Activated CD4-positive, alpha-beta T cell treated with anti-CD3 and anti-CD28 coated beads, Interleukin-2, amount 10 ng/mL, durations not matched to agents 24 days and 14 days (primary cell): ENCODE data around the gene ASF1A. TPM values are rescaled to one million over a fixed set of nuclear protein-coding genes. Genes with fewer than 3 reads are reported as not detected.

ENCODE experiments used
- DNase-seq: peaks from one replicate; pipeline ENCODE4 v3.0.0; 2022
- H3K27ac Mint-ChIP-seq: one replicate; pipeline ENCODE4 v1.8.0; 2022; ENCODE audit warnings: mild to moderate bottlenecking, mixed read lengths
- H3K27me3 Mint-ChIP-seq: one replicate; pipeline ENCODE4 v1.8.0; 2022; ENCODE audit warnings: mixed read lengths
- H3K36me3 Mint-ChIP-seq: one replicate; pipeline ENCODE4 v1.8.0; 2022; ENCODE audit warnings: low read depth, mild to moderate bottlenecking, mixed read lengths
- H3K4me1 Mint-ChIP-seq: one replicate; pipeline ENCODE4 v1.8.0; 2021; ENCODE audit warnings: mixed read lengths
- H3K4me3 Mint-ChIP-seq: one replicate; pipeline ENCODE4 v1.8.0; 2022; ENCODE audit warnings: mild to moderate bottlenecking, moderate library complexity, mixed read lengths
- H3K9me3 Mint-ChIP-seq: one replicate; pipeline ENCODE4 v1.8.0; 2021; ENCODE audit warnings: mixed read lengths
- intact Hi-C: fragments of 100-400 bp; cut with micrococcal nuclease; formaldehyde crosslinking; loops from one replicate; pipeline ENCODE4 v1.15.1; 2023
- total RNA-seq: library from RNA; stranded (reverse); gene quantifications from 2 replicates; pipeline ENCODE4 v1.2.3, GENCODE V29; 2022

ASF1A gene
- total RNA-seq, 1 donor from 2014 or later, result 43.2 TPM

DNA sequence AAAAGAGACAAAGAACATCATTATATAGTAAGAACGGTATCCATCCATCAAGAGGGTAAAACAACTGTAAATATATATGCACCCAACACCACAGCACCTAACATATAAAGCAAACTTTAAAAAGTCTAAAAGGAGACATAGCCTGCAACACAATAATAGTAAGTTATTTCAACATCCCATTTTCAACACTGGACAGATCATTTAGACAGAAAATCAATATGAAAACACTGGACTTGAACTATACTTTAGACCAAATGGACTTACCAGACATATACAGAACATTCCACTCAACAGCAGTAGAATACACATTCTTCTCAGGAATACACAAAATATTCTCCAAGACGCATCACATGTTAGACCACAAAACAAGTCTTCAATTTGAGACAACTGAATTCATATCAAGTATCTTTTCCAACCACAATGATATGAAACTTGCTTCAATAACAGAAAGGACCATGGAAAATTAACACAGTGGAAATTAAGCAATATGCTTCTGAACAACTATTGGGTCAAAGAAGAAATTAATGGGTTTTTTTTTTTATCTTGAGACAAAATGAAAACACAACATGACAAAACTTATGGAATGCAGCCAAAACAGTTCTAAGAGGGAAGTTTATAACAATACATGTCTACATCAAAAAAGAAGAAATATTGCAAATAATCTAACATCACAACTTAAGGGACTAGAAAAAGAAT is 23.9 kb upstream of the ASF1A start:
- no peak overlapping the region for H3K4me3 Mint-ChIP-seq
- H3K9me3 Mint-ChIP-seq, result peaks cover 14% of the 10 kb centered on the region
- H3K27me3 Mint-ChIP-seq, result no peaks in the 10 kb centered on the region
- intact Hi-C loops, result loop anchor here (1.0 to 2.0 kb wide), 2 partner anchors 23 to 26 kb away; no protein-coding TSS in a partner anchor
- peak overlapping the region; percentile 71 for H3K27ac Mint-ChIP-seq
- H3K4me1 Mint-ChIP-seq, result peaks cover 24% of the 10 kb centered on the region
- no peak for DNase-seq
- peaks cover 33% of the 10 kb centered on the region for H3K36me3 Mint-ChIP-seq

DNA sequence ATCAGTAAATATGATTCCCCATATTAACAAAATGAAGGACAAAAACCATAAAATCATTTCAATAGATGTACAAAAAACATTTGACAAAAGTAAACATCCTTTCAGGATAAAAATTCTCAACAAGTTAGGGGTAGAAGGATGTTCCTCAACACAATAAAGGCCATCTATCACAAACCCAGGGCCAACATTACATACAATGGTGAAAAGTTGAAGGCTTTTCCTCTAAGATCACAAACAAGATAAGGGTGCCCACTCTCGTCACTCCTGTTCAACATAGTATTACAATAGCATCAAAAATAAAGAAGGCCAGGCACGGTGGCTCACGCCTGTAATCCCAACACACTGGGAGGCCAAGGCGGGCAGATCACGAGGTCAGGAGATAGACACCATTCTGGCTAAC is 22.6 kb upstream of the ASF1A start:
- Mint-ChIP-seq H3K4me1 (peaks cover 25% of the 10 kb centered on the region), H3K27ac (no peak overlapping the region), H3K9me3 (peaks cover 7% of the 10 kb centered on the region), H3K4me3 (no peak overlapping the region), H3K27me3 (no peaks in the 10 kb centered on the region), H3K36me3 (peaks cover 34% of the 10 kb centered on the region)
- intact Hi-C loops, result loop anchor here (2.0 kb wide), 1 partner anchor 21 kb away; no protein-coding TSS in a partner anchor
- no peak for DNase-seq

DNA sequence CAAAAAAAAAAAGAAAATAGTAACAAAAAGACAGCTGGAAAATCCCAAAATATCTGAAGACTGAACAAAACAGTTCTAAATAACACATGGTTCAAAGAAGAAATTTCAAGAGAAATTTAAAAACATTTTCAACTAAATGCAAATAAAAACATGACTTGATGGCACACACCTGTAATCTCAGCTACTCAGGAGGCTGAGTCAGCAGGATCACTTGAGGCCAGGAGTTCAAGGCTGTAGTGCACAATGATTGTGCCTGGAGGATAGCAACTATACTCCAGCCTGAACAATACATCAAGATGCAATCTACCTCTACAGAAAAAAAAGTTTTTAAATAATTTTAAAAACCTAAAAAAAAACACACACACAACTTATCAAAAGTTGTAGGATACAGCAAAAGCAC is 21.6 kb upstream of the ASF1A start:
- Mint-ChIP-seq H3K9me3 (peaks cover 7% of the 10 kb centered on the region), H3K27me3 (no peaks in the 10 kb centered on the region), H3K36me3 (peaks cover 32% of the 10 kb centered on the region), H3K4me1 (peaks cover 25% of the 10 kb centered on the region), H3K27ac (no peak overlapping the region), H3K4me3 (no peak overlapping the region)
- no peak for DNase-seq
- intact Hi-C loops, result no loop called here

DNA sequence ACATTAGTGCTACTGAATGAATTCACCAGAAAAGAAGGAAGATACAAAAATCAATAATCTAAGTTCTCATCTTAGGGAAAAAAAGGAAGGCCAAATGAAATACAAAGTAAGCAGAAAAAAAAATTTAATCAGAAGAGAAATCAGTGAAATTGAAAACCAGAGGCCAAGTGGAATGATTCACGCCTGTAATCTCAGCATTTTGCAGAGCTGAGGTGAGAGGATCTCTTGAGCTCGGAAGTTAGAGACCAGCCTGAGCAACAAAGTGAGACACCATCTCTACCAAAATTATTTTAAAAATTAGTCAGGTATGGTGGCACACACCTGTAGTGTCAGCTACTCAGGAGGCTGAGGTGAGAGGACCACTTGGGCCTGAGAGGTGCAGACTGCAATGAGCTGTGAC is 21.2 kb upstream of the ASF1A start:
- Mint-ChIP-seq H3K4me3 (no peak overlapping the region), H3K27ac (no peak overlapping the region), H3K9me3 (peaks cover 7% of the 10 kb centered on the region), H3K36me3 (peaks cover 35% of the 10 kb centered on the region), H3K27me3 (no peaks in the 10 kb centered on the region), H3K4me1 (peaks cover 25% of the 10 kb centered on the region)
- DNase-seq, result no peak
- intact Hi-C loops, result no loop called here

DNA sequence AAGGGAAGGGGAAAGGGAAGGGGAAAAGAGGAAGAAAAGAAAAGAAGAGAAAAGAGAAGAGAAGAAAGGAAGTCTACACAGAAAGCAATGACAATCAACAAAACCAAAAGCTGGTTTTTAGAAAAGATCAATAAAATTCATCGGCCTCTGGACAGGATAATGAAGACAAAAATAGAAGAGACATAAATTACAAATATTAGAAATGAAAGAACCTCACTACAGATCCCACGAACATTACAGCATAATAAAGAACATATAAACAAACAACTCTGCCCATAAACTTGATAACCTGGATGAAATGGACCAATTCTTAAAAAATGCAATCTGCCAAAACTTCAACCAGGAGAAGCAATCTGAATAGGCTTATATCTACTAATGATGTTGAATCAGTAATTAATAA is 20.7 kb upstream of the ASF1A start:
- H3K4me3 Mint-ChIP-seq, result no peak overlapping the region
- no peak for DNase-seq
- no peaks in the 10 kb centered on the region for H3K27me3 Mint-ChIP-seq
- peaks cover 36% of the 10 kb centered on the region for H3K36me3 Mint-ChIP-seq
- H3K27ac Mint-ChIP-seq, result no peak overlapping the region
- peaks cover 7% of the 10 kb centered on the region for H3K9me3 Mint-ChIP-seq
- intact Hi-C loops, result no loop called here
- peaks cover 25% of the 10 kb centered on the region for H3K4me1 Mint-ChIP-seq

DNA sequence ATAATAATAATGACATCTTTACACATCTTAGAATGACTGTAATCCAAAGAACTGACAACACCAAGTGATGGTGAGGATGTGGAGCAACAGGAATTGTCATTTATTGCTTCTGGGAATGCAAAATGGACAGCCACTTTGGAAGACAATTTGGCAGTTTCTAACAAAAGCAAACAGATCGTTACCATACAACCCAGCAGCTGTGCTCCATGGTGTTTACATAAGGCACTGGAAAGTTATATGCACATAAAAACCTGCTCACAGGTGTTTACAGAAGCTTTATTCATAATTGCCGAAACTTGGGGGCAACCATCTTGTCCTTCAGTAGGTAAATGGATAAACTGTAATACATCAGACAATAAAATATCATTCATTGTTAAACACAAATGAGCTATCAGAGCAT is 18.3 kb upstream of the ASF1A start:
- Mint-ChIP-seq H3K9me3 (no peaks in the 10 kb centered on the region), H3K4me1 (peaks cover 13% of the 10 kb centered on the region), H3K36me3 (peaks cover 25% of the 10 kb centered on the region), H3K27me3 (no peaks in the 10 kb centered on the region), H3K4me3 (no peak overlapping the region), H3K27ac (no peak overlapping the region)
- no peak for DNase-seq
- intact Hi-C loops, result no loop called here

DNA sequence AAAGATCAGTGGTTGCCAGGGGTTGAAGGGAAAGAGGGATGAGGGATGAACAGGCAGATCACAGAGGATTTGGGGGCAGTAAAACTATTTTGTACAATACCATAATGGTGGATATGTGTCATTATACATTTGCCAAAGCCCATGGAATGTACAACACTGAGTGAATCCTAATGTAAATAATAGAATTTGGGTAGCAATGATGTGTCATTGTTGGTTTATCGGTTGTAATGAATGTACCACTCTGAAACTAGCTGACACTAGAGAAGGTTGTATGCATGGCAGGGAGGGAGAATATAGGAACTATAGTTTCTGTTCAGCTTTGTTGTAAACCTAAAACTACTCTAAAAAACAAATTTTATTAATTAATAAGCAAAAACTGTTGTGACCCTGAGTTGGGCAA is 17.8 kb upstream of the ASF1A start:
- no peaks in the 10 kb centered on the region for H3K27me3 Mint-ChIP-seq
- no peak for DNase-seq
- H3K4me1 Mint-ChIP-seq, result peaks cover 15% of the 10 kb centered on the region
- no peak overlapping the region for H3K4me3 Mint-ChIP-seq
- no peaks in the 10 kb centered on the region for H3K9me3 Mint-ChIP-seq
- H3K36me3 Mint-ChIP-seq, result peaks cover 21% of the 10 kb centered on the region
- intact Hi-C loops, result no loop called here
- no peak overlapping the region for H3K27ac Mint-ChIP-seq

DNA sequence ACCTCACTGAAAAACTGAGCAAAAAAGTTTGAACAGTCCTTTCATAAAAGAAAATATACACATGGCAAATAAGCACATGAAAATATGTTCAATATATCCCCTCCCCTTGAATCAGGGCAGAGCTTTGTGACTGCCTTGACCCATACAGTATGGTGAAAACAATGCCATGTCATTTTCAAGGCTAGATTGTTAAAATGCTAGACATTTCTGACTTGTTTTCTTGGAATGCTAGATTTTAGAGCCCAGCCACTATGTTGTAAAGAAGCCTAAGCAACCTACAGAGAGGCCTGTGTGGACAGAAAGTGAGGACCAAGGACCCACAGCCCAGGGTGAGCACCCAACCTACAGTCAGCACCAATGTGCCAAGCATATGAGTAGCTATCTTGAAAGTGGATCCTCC is 17.1 kb upstream of the ASF1A start:
- H3K27me3 Mint-ChIP-seq, result no peaks in the 10 kb centered on the region
- peaks cover 18% of the 10 kb centered on the region for H3K36me3 Mint-ChIP-seq
- H3K9me3 Mint-ChIP-seq, result no peaks in the 10 kb centered on the region
- intact Hi-C loops, result no loop called here
- DNase-seq, result no peak
- no peak overlapping the region for H3K27ac Mint-ChIP-seq
- H3K4me1 Mint-ChIP-seq, result peaks cover 18% of the 10 kb centered on the region
- H3K4me3 Mint-ChIP-seq, result no peak overlapping the region

DNA sequence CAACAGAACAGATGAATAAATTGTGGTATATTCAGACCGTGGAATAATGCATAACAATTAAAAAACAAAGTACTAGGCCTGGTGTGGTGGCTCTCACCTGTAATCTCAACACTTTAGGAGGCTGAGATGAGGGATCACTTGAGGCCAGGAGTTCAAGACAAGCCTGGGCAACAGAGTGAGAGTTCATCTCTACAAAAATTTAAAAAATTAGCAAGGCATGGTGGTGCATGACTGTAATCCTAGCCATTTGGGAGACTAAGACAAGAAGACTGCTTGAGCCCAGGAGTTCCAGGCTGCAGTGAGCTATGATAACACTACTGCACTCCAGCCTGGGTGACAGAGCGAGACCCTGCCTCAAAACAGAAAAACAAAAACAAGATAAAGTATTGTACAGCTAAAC is 16.1 kb upstream of the ASF1A start:
- intact Hi-C loops, result no loop called here
- Mint-ChIP-seq H3K4me3 (no peak overlapping the region), H3K36me3 (peaks cover 23% of the 10 kb centered on the region), H3K9me3 (no peaks in the 10 kb centered on the region), H3K27me3 (no peaks in the 10 kb centered on the region), H3K27ac (no peak overlapping the region), H3K4me1 (peaks cover 24% of the 10 kb centered on the region)
- no peak for DNase-seq

DNA sequence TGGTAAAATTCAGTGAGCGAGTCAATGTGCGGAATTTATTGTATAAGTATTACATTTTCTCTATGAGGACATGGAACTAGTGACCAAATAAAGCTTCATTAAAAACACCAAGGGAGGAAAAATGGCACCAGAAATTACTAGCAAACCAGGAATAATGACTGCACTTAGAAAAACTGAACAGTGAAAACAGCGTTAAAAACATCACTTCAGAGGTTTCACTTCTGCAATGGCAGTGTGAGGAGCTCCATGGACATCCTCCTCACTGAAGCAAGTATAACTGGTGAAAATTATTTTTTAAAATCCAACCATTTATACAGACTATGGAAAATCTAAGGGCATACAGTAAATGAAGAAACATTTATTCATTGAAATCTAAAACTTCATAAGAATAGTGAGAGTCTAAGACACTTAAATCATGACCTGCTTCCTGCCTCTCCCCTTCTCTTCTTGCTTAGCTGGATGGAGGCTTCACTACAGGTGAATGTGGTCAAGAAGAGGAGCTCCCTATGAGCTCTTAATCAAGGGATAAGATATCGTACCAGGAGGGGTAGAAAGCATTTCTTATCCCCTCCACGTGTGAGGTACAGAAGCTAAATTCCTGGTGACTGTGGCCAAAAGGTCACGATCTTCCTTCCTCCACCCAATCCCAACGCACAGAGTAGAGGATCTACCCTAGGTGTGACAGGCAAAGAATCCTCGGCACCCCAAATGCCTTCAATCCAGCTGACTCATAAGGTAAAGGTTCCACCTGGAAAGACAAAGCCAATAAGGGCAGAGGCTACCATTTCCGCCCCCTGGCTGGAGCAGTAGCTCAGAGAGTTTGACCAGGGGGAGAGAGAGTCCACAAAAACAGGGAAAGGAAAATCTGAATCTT is 12.3 kb upstream of the ASF1A start:
- Mint-ChIP-seq H3K27me3 (no peaks in the 10 kb centered on the region), H3K4me3 (peak overlapping the region; percentile 5), H3K4me1 (peaks cover 31% of the 10 kb centered on the region), H3K27ac (no peak overlapping the region), H3K36me3 (peaks cover 15% of the 10 kb centered on the region), H3K9me3 (no peaks in the 10 kb centered on the region)
- DNase-seq, result no peak
- intact Hi-C loops, result no loop called here

DNA sequence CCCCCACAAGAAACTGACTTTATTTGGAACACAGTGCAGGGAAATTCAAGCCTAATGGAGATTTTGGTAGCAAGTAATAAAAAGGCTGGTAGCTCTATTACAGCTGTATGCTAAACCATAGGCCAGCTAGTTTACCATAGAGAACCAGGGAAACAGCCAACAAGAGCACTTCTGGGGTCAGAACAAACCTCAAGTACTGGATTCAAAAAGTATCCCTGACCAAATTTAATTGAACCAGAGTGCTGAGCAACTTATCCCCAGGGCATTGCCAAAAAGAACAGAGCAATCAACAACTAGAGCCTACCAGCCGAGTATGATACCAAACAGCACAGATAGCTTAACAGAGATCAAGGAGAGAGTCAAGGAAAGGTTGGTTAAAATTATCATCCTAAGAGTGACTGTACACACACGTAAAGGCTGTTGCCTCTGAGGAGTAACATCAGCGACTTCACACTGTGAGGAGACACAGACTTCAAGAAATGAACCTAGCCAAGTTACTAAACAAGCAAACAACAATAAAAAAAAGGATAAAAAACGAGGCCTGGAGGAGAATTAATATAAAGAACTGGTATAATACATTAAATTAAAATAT is 11.5 kb upstream of the ASF1A start:
- H3K36me3 Mint-ChIP-seq, result peaks cover 20% of the 10 kb centered on the region
- no peak for DNase-seq
- no peaks in the 10 kb centered on the region for H3K9me3 Mint-ChIP-seq
- no peaks in the 10 kb centered on the region for H3K27me3 Mint-ChIP-seq
- intact Hi-C loops, result no loop called here
- H3K27ac Mint-ChIP-seq, result no peak overlapping the region
- no peak overlapping the region for H3K4me3 Mint-ChIP-seq
- peaks cover 35% of the 10 kb centered on the region for H3K4me1 Mint-ChIP-seq

DNA sequence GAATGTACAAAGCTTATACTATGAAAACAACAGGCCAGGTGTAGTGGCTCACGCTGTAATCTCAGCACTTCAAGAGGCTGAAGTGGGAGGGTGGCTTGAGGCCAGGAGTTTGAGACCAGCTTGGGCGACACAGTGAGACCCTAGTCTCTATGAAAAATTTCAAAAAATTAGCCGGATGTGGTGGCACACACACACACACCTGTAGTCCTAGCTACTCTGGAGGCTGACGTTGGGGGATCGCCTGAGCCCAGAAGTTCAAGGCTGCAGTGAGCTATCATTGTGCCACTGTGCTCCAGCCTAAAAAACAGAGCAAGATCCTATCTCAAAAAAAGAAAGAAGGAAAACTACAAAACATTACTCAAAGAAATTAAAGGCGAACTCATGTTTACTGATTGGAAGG is 7.3 kb upstream of the ASF1A start:
- H3K27ac Mint-ChIP-seq, result no peak overlapping the region
- H3K27me3 Mint-ChIP-seq, result no peaks in the 10 kb centered on the region
- peaks cover 36% of the 10 kb centered on the region for H3K4me1 Mint-ChIP-seq
- DNase-seq, result no peak
- H3K36me3 Mint-ChIP-seq, result peaks cover 20% of the 10 kb centered on the region
- H3K4me3 Mint-ChIP-seq, result no peak overlapping the region
- intact Hi-C loops, result no loop called here
- no peaks in the 10 kb centered on the region for H3K9me3 Mint-ChIP-seq

DNA sequence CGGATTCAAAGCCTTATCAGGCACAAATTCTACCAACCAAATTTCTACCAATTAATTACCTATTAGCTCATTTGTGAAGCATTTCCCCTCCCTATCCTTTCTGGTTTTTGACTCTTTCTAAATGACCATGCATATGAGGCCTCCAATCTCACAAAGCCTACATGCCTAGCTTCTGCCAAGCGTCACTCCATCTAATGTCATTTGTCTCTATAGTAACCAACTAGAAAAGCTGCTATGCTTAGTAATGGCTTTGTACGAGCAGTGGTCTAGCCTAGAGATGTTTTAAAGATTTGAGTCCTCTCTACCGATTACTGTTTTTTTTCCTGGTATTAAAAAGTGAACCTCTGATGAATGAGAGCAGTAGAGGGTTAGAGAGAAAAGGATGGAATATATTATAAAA is 4.8 kb upstream of the ASF1A start:
- intact Hi-C loops, result no loop called here
- no peaks in the 10 kb centered on the region for H3K27me3 Mint-ChIP-seq
- peaks cover 18% of the 10 kb centered on the region for H3K36me3 Mint-ChIP-seq
- H3K9me3 Mint-ChIP-seq, result no peaks in the 10 kb centered on the region
- no peak overlapping the region for H3K4me3 Mint-ChIP-seq
- H3K27ac Mint-ChIP-seq, result no peak overlapping the region
- H3K4me1 Mint-ChIP-seq, result peaks cover 45% of the 10 kb centered on the region
- DNase-seq, result no peak
